C4-2B (cell line): ENCODE measurements around the gene TTC34.

Source experiments
- ZFX ChIP-seq: fragments of 450-650 bp; IDR thresholded peaks from 2 replicates; pipeline ENCODE4 v1.6.1; 2017
- TF ChIP-seq, protein P1 (sequence below): fragments of 450-650 bp; conservative IDR thresholded peaks from 2 replicates; pipeline ENCODE4 v1.5.1; 2017; ENCODE audit warnings: mild to moderate bottlenecking

DNA sequence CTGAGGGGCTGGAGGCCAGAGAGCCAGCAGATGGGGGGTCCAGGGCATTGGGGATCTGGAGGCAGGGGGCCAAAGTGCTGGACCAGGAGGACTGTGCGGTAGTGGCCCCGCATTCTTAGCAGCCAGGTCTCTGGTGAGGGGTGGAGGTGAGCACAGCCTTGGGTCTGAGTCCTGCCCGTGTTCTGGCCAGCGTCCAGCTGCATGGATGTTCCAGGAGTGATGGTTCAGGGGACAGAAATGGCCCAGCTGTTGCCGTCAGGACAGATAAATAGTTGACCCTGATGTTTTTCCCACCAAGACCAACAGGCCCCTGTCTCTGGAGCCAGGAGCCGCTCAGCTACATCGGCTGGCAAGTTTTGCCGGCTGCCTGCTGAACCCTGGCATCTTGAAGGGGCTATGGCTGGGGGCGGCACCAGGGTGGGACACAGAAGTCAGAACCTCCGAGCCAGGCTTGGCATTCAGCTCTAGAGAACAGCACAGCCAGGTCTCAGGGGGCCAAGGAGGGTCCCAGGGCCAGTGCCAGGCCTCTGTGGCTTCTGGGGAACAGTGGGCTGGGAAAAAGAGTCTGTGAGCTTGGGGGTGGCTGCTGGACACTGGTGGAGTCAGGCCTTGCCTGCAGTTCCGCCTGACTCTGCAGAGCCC lies 19.4 kb upstream of the TTC34 start:
- TF ChIP-seq, protein P1, sequence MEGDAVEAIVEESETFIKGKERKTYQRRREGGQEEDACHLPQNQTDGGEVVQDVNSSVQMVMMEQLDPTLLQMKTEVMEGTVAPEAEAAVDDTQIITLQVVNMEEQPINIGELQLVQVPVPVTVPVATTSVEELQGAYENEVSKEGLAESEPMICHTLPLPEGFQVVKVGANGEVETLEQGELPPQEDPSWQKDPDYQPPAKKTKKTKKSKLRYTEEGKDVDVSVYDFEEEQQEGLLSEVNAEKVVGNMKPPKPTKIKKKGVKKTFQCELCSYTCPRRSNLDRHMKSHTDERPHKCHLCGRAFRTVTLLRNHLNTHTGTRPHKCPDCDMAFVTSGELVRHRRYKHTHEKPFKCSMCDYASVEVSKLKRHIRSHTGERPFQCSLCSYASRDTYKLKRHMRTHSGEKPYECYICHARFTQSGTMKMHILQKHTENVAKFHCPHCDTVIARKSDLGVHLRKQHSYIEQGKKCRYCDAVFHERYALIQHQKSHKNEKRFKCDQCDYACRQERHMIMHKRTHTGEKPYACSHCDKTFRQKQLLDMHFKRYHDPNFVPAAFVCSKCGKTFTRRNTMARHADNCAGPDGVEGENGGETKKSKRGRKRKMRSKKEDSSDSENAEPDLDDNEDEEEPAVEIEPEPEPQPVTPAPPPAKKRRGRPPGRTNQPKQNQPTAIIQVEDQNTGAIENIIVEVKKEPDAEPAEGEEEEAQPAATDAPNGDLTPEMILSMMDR: no peak
- TF ChIP-seq ZFX: no peak
